ENCODE data around the gene ARFRP1.

ARFRP1 gene

GRCh38 chr20:63743210-63743970 lies 35.6 kb upstream of the ARFRP1 start:
- DNase-seq = no peak

DNA sequence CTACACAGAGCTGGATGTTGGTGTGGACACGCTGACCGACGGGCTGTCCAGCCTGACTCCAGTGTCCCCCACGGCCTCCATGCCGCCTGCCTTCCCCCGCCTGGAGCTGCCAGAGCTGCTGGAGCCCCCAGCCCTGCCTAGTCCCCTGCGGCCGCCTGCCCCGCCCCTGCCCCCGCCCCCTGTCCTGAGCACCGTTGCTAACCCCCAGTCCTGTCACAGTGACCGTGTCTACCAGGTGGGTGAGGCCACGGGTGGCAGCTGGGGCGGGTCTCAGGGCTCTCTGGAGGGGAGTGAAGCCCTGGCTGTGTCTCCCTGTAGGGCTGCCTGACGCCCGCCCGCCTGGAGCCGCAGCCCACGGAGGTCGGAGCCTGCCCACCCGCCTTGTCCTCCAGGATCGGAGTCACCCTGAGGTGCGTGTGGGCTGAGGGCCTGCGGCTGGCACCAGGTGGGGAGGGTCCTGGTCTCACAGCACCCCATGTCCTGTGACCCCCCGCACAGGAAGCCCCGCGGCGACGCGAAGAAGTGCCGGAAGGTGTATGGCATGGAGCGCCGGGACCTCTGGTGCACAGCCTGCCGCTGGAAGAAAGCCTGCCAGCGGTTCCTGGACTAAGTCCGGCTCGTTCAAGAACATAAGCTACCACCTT lies 34.7 kb upstream of the ARFRP1 start:
- no peak for DNase-seq

- DNase-seq = no peak
Measured at GRCh38 chr20:63741676-63742380, 34.1 kb upstream of the ARFRP1 start.

DNA sequence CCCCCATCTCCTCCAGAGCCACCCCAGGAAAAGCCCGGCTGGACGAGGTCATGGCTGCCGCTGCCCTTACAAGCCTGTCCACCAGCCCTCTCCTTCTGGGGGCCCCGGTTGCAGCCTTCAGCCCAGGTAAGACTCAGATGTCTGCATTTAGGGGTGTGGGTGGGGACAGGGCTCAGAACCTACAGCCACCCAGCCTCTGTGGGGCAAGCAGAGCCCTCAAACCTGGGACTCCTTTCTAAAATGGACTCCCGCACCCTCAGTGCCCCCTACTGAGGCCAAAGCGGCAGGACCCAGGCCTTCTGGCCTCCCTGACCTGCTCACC lies 33.5 kb upstream of the ARFRP1 start:
- no peak for DNase-seq

- peak; percentile 27 for DNase-seq
Measured at GRCh38 chr20:63740627-63741353, 33.0 kb upstream of the ARFRP1 start.

DNA sequence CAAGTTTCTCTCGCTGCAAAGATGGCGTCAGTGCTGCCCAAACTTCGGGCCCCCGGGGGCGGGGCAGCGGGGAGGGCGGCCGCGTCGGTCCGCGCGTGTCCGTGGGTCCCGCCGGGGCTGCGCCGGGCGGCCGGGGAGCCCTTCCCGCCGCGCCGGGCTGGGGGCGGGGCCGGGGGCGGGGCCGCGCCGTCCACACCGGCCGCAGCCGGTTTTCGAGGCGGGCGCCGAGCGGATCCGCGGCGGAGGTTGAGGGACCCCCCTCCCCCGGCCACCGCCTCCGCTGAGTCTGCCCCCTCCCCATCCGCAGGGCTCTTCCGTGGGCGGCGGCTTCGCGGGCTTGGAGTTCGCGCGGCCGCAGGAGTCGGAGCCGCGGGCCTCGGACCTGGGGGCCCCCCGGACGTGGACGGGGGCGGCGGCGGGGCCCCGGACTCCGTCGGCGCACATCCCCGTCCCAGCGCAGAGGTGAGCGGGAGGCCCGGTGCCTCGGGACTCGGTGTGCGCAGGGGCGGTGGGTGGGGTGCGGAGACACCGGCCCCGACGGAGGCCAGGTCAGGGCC lies 32.4 kb upstream of the ARFRP1 start:
- peak; percentile 46 for DNase-seq

GRCh38 chr20:63739130-63740069 lies 31.6 kb upstream of the ARFRP1 start, which contains the start of gene SLC2A4RG:
TSS of gene SLC2A4RG (plus strand) at chr20:63739776. CDS start at chr20:63739913, 137 bp downstream.
- DNase-seq = peak; percentile 76

DNA sequence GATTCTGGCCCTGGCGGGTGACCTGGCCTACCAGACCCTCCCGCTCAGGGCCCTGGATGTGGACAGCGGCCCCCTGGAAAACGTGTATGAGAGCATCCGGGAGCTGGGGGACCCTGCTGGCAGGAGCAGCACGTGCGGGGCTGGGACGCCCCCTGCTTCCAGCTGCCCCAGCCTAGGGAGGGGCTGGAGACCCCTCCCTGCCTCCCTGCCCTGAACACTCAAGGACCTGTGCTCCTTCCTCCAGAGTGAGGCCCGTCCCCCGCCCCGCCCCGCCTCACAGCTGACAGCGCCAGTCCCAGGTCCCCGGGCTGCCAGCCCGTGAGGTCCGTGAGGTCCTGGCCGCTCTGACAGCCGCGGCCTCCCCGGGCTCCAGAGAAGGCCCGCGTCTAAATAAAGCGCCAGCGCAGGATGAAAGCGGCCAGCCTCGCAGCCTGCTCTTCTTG lies 30.9 kb upstream of the ARFRP1 start:
- DNase-seq = peak; percentile 27

DNA sequence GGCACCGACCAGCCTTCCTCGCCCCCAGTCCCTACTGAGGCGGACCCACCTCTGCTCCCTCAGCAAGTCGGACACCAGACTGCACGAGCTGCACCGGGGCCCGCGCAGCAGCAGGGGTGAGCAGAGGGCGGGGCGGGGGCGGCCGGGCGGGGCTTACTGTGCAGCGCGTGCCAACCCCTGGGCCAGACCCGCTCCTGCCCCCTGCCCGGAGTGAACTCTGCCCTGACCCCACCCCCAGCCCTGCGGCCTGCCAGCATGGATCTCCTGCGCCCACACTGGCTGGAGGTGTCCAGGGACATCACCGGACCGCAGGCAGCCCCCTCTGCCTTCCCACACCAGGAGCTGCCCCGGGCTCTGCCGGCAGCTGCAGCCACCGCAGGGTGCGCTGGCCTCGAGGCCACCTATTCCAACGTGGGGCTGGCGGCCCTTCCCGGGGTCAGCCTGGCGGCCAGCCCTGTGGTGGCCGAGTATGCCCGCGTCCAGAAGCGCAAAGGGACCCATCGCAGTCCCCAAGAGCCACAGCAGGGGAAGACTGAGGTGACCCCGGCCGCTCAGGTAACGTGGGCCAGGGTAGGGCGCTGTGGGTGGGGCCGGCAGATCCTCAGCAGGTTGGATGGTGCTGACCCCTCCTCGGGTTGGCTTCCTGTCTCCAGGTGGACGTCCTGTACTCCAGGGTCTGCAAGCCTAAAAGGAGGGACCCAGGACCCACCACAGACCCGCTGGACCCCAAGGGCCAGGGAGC lies 30.3 kb upstream of the ARFRP1 start:
- DNase-seq = peak; percentile 39

DNA sequence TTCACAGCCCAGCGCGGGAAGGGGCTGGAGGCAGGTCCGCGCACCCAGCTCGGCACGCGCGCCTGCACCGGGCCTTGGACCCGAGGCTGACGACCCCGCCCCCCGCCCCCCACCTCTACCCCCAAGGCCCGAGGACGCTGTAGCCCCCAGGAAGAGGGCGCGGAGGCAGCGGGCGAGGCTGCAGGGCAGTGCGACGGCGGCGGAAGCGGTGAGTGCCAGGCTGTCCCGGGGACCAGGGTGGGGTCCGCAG lies 29.8 kb upstream of the ARFRP1 start:
- no peak for DNase-seq

DNA sequence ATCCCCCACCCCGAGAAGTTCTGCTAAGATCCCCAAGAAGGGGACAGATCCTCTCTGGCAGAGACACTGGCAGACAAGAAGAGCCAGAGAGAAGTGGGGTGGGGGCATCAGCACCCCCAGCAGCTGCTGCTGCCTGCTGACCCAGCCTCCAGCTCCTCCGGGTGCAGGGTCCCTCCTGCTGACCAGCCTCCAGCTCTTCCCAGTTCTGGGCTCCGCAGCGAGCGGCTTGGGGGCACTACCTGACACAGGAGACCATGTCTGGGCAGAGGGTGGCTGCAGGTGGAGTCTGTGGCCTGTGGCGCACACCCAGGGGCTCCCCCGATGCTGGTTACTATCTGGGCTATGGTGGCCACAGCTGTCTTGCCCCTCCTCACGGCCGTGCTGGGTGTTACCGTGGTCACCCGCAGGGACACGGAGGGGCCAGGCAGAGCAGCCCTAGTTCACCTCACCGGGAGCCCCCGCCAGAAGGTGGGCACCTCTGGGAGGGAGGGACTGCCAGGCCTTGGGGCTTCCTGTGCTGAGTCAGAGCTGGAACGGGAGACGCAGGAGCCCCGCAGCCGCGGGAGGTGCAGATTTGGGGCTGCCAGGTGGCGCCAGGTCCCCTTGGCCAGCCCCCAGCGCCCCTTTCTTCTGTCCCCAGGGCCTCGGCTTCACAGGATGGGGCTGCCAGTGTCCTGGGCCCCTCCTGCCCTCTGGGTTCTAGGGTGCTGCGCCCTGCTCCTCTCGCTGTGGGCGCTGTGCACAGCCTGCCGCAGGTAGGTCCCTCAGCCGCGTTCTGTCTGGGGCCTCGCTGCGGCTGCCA lies 29.3 kb upstream of the ARFRP1 start:
- DNase-seq = peak; percentile 61

DNA sequence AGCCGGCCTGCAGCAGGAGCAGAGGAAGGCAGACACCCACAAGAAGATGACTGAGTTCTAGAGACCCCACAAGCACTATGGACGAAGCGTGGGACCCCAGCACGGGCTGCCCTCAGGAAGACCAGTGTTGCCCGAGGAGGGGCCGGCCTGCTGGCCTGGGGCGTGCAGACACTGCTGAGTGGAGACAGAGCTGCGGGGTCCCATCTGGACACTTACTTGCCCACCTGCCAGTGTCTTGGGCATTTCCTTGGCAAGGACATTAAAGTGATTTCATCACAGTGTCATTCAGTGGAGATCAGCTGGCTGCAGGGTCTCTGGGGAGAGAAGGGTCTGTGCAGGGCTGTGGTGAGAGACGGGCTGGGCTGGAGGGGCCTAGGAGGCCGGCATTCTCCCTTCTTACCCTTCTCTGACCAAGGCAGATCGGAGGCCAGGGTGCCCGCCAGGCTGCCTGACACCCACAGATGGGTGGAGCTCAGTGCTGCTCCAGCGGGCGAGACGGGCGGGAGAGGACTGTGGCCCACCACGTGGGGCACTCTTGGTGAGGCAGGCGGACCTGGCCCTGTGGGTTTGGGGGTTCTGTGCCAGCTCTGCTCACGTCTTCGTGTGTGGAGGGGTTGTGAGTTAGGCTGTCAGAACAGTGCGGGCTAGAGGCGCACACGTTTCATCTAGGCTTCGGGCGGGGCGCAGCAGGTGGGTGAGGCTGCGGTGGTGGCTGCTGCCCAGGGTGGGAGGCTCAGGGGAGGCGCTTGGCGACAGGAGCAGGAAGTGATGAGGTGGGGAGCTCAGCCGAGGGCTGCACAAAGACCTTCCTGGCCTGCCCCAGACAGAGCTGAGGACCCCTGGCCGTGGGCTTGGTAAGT lies 28.3 kb upstream of the ARFRP1 start, which contains the start of gene LIME1:
Gene LIME1 (plus strand): TSS at position 806 of the 860 bp plus-strand sequence. CDS start 886 bp downstream, outside the sequence.
- peak; percentile 66 for DNase-seq

DNA sequence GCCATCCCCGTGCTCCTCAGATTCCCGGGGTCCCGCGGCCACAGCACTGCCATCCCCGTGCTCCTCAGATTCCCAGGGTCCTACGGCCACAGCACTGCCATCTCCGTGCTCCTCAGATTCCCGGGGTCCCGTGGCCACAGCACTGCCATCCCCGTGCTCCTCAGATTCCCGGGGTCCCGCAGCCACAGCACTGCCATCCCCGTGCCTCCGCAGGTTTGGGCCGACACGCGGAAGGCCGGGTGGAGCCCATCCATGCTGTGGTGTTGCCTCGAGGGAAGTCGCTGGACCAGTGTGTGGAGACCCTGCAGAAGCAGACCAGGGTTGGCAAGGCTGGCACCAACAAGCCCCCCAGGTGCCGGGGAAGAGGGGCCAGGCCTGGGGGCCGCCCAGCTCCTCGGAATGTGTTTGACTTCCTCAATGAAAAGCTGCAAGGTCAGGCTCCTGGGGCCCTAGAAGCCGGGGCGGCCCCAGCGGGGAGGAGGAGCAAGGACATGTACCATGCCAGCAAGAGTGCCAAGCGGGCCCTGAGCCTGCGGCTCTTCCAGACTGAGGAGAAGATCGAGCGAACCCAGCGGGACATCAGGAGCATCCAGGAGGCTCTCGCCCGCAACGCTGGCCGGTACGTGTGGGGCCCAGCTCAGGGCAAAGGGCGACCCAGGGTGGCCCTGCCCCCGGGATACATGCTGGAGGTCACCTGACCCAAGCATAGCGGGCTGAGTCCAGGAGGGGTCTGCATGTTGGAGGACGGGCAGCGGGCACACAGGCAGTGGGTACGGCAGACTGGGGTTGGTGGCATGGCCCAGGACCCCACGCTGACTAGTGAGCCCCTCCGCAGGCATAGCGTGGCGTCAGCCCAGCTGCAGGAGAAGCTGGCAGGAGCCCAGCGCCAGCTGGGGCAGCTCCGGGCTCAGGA lies 27.4 kb upstream of the ARFRP1 start:
- no peak for DNase-seq

GRCh38 chr20:63734111-63734945 lies 26.6 kb upstream of the ARFRP1 start:
- no peak for DNase-seq

GRCh38 chr20:63733579-63734081 lies 25.9 kb upstream of the ARFRP1 start:
- no peak for DNase-seq

DNA sequence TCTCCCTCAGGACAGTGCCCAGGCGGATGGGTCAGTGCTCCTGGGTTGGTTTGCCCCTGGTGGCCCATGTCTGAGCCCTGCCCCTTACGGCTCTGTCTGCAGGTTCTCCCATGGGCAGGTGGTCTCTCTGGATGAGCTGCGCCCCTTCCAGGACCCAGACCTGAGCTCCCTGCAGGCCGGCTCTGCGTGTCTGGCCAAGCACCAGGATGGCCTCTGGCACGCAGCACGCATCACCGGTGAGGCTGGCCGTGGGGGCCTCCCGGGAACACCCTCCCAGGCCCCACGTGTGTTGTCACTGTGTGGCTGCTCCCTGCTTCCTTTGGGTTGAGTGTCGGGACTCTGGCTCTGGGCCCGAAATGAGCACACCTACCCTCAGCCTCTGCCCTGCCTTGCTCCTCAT lies 25.3 kb upstream of the ARFRP1 start:
- no peak for DNase-seq

Measured in activated CD4-positive, alpha-beta T cell treated with anti-CD3 and anti-CD28 coated beads, Interleukin-2, Interleukin-6, amounts not matched to agents 100 ng/mL and 50 ng/mL, durations not matched to agents 16 hours and 8 hours (primary cell).